GM13977 (cell line): Measurements from ENCODE around the gene HSBP1L1.

Experiments
- DNase-seq: peaks from one replicate; pipeline ENCODE4 v3.0.0; 2012; ENCODE audit warnings: low spot score
- in situ Hi-C: fragments of 300-500 bp; cut with MboI; formaldehyde crosslinking; loops from one replicate; pipeline ENCODE4 v1.12.0; 2022; ENCODE audit warnings: low sequenced_read_pairs, low pct_unique_long_range_greater_than_20kb, mixed read lengths, inconsistent platforms; ENCODE audit not compliant: unreplicated experiment
- TF ChIP-seq, protein P1 (sequence below): IDR thresholded peaks from 2 replicates; pipeline ENCODE4 v1.5.1; 2012; ENCODE audit warnings: mild to moderate bottlenecking, control low read depth; ENCODE audit not compliant: insufficient read depth; ENCODE audit errors: extremely low read depth, missing control alignments

HSBP1L1 gene

DNA sequence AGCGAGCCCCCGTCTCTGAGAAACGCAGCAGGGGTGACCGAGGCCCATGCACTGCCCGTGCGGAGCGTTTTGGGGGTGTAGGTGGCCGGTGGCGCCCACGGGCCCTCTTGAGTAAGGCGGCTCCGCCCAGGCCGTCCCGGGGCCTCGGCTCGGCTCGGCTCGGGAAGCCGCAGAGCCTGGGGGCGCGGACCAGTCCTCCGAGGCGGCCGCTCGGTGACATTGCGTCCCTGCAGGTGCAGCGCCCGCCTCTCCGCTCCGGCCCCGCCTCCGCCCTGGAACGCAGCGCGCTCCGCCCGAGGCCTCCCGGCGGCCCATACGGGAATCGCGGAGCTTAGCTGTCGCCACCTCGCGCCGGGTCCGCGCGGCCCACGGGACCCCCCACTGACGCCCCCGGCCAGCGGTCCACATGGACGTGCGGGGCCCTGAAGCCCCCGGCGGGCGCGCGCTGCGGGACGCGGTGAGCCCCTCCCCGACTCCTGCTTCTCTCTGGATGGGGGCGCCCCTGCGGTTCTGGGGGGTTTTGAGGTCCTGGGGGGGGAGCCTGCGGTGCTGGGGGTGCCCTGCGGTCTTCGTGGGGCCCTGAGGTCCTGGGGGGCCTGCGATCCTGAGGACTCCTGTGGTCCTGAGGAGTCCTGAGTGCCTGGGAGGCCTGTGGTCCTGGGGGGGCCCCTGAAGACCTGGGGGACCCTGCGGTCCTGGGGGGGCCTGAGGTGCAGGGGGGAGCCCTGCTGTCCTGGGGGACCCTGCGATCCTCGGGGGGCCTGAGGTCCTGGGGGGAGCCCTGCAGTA, at the start of gene HSBP1L1:
TSS of gene HSBP1L1 (plus strand) at position 314 of the 789 bp plus-strand sequence. CDS start at position 407, 93 bp downstream.
- TF ChIP-seq, protein P1, sequence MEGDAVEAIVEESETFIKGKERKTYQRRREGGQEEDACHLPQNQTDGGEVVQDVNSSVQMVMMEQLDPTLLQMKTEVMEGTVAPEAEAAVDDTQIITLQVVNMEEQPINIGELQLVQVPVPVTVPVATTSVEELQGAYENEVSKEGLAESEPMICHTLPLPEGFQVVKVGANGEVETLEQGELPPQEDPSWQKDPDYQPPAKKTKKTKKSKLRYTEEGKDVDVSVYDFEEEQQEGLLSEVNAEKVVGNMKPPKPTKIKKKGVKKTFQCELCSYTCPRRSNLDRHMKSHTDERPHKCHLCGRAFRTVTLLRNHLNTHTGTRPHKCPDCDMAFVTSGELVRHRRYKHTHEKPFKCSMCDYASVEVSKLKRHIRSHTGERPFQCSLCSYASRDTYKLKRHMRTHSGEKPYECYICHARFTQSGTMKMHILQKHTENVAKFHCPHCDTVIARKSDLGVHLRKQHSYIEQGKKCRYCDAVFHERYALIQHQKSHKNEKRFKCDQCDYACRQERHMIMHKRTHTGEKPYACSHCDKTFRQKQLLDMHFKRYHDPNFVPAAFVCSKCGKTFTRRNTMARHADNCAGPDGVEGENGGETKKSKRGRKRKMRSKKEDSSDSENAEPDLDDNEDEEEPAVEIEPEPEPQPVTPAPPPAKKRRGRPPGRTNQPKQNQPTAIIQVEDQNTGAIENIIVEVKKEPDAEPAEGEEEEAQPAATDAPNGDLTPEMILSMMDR, result peak; percentile 37
- in situ Hi-C loops, result no loop called here
- peak; percentile 92 for DNase-seq

DNA sequence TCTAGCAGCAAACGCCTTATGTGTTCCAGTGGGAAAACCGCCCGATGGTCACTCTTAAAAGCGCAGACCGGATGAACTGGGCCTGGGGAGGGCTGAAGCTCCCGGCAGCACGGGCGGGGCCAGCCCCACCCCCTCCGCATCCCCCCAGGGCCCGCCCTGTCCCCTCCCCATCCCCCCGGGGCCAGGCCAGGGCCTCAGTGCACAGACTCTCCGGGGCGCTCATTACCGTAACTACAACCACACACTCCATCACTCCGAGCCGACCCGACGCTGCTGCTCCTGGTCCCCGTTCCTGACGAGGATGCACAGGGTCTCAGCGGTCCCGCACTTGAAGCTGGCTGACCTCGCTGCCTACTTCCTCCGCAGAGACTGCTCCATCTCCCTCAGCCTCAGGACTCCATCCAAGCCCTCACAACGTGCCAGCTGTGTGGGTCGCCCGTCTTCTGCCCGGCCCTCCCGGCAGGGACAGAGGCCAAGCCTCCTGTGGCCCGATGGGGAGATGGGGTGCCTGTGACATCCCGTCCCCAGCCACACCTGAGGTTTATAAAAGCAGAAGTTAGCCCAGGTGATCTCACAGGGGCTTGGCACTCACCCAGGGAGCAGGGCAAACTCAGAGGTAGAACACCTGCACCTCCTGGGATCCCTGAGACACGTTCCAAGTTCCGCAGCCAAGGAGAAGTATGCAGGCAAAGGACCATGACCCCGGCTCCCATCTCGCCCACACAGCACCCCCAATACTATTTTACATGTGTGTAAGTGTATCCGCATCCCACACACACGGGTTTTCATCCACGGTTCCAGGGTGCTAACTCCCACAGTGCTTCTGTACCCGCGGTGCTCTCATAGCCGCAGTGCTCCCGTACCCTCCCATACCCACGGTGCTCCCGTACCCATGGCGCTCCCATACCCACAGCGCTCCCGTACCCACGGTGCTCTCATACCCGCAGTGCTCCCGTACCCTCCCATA, 49.0 kb upstream of the HSBP1L1 start:
- TF ChIP-seq, protein P1, result no peak
- in situ Hi-C loops, result no loop called here
- DNase-seq, result no peak

DNA sequence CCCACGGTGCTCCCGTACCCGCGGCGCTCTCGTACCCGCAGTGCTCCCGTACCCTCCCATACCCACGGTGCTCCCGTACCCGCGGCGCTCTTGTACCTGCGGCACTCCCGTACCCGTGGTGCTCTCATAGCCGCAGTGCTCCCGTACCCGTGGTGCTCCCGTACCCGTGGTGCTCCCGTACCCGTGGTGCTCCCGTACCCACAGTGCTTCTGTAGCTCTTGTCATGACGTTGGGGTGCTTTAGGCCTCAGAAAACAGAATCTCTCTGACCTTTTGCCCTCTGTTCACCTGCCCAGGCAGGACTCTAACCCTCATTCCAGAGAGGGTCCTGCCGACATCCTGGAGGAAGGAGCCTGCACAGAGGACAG, 48.3 kb upstream of the HSBP1L1 start:
- TF ChIP-seq, protein P1, result no peak
- in situ Hi-C loops, result no loop called here
- no peak for DNase-seq

DNA sequence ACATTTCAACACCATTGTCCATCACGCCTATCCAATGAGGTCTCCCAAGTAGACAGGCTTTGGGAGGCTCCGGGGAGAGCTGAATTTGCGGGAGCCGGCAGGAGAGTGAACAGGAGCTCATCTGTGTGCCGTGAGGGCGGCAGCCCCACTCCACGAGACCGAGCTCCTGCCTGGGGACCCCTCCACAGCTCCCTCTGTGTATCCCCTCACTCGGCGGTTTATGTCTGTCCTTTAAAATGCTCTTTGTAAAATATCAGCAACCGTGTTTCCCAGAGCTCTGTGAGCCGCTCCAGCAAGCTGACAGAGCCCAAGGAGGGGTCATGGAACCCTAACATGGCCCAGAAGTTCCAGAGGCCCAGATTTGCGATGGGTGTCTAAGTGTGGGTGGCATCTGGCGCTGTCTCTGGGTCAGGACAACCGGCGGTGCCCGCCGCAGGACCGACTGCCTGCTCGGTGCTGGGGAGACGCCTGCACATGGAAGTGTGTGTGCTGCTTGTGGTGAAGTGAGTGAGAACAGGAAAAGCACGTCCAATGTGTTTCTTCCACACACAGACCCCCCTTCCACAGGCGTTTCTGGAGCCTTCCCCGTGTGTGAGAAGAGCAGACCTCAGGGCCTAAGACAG, 47.8 kb upstream of the HSBP1L1 start:
- DNase-seq, result peak; percentile 29
- TF ChIP-seq, protein P1, result no peak
- in situ Hi-C loops, result no loop called here

DNA sequence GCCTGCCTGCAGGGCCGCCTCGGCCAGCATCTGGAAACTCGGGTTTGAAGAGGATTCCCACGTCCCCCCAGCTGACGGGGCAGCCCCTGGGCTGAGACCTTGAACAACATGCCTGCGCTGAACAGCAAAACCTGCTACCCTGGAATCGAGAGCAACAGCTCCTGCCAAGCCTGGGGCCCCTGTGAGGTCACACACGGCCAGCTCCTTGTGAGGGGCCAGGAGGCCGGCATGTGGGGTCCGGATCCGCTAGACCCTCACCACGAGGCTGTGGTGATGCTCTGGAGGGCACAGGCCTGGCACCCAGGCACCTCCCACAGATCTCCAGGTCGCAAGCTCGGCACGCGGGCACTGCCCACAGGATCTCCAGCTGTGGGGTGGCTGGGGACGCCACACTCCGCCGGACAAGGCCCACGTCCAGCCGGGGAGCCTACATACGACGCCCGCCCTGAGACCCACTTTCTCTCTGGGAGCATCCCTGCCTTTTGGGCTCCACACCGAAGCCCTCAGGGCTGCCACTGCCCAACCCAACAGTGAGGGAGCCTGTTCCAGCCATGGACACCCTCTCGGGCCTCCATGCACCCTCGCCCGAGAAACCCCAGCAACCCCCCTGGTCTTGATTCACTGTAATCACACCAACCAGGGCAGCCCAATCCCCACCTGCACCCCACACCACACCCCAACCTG, 47.1 kb upstream of the HSBP1L1 start:
- in situ Hi-C loops, result no loop called here
- TF ChIP-seq, protein P1, result no peak
- DNase-seq, result no peak
